Suprapubic skin (tissue), 3 donors: ENCODE data around the gene MGAT4B.

Experiments
- CTCF ChIP-seq, 2 donors: fragments of 200-600 bp in 1 of 2; fragments of 450-650 bp in 1 of 2; sonication (generic) in 1 of 2; IDR thresholded peaks; one replicate each; pipeline ENCODE4 v1.5.1; 2016 to 2019; ENCODE audit warnings: antibody characterized with exemption in 2 of 2, mild to moderate bottlenecking in 1 of 2, moderate library complexity in 1 of 2
- EP300 ChIP-seq: sonication (generic); formaldehyde crosslinking; IDR thresholded peaks from one replicate; pipeline ENCODE4 v1.6.1; 2017; ENCODE audit warnings: antibody characterized with exemption

GRCh38 chr5:179771311-179771895 lies 35.3 kb downstream of the MGAT4B start:
- TF ChIP-seq CTCF (IDR thresholded peaks at IDR 0.05) = no peak
- TF ChIP-seq EP300 = no peak
